Gastroesophageal sphincter (tissue), 4 donors: ENCODE measurements around the gene PHF2. TPM values are rescaled to one million over a fixed set of nuclear protein-coding genes. Genes with fewer than 3 reads are reported as not detected.

Experiments used
- ATAC-seq: fragments of 150-250 bp; one replicate; pipeline ENCODE4 v1.9.1; 2016; ENCODE audit warnings: mild to moderate bottlenecking, moderate library complexity
- H3K27ac ChIP-seq, 4 donors: fragments of 200-600 bp; sonication (generic) in 3 of 4; 1 replicate in 3 of 4; 2 replicates in 1 of 4; pipeline ENCODE4 v1.5.1; 2016 to 2019
- H3K27me3 ChIP-seq: fragments of 200-600 bp; sonication (generic); one replicate; pipeline ENCODE4 v1.5.1; 2019
- H3K36me3 ChIP-seq, 2 donors: fragments of 200-600 bp; sonication (generic); one replicate each; pipeline ENCODE4 v1.5.1; 2019; ENCODE audit warnings: control low read depth in 1 of 2
- H3K4me1 ChIP-seq, 3 donors: fragments of 200-600 bp; sonication (generic); 1 replicate in 2 of 3; 2 replicates in 1 of 3; pipeline ENCODE4 v1.5.1; 2016 to 2019; ENCODE audit warnings: control low read depth in 2 of 3
- H3K4me3 ChIP-seq, 2 donors: fragments of 200-600 bp; sonication (generic); one replicate each; pipeline ENCODE4 v1.5.1; 2019; ENCODE audit warnings: mild to moderate bottlenecking in 1 of 2, moderate library complexity in 1 of 2
- H3K9me3 ChIP-seq, 3 donors: fragments of 200-600 bp; sonication (generic); one replicate each; pipeline ENCODE4 v1.5.1; 2017 to 2019; ENCODE audit warnings: control low read depth in 2 of 3
- CTCF ChIP-seq, 4 experiments: fragments of 200-600 bp in 2 of 4; fragments of 450-650 bp in 2 of 4; sonication (generic) in 1 of 4; IDR thresholded peaks; one replicate each; pipeline ENCODE4 v1.5.1; 2017 to 2019; ENCODE audit warnings: antibody characterized with exemption in 4 of 4, mild to moderate bottlenecking in 2 of 4, moderate library complexity in 2 of 4
- EP300 ChIP-seq: sonication (generic); formaldehyde crosslinking; IDR thresholded peaks from one replicate; pipeline ENCODE4 v1.6.1; 2017; ENCODE audit warnings: antibody characterized with exemption, mild to moderate bottlenecking
- POLR2A ChIP-seq, 2 donors: fragments of 450-650 bp; IDR thresholded peaks; one replicate each; pipeline ENCODE4 v1.6.1; 2017; ENCODE audit warnings: antibody characterized with exemption in 2 of 2, mild to moderate bottlenecking in 2 of 2, moderate library complexity in 1 of 2
- POLR2AphosphoS5 ChIP-seq: sonication (generic); formaldehyde crosslinking; IDR thresholded peaks from one replicate; pipeline ENCODE4 v1.6.1; 2017; ENCODE audit warnings: antibody characterized with exemption
- WGBS, 2 donors: methylation state at CpG; one replicate each; pipeline ENCODE4 v1.1.5; 2018; ENCODE audit warnings: low coverage in 1 of 2; 5-methylcytosine and 5-hydroxymethylcytosine counted together
- total RNA-seq, 4 donors: library from RNA; depleted of rRNA; stranded (reverse); fragments of >200 nt; gene quantifications; one replicate each; pipeline ENCODE4 v1.1.0, GENCODE V29; 2016

PHF2 gene
- total RNA-seq, 4 donors from 2014 or later, result 37.2 to 51.2 (median 39.2) TPM

GRCh38 chr9:93585695-93586094, 9.3 kb downstream of the PHF2 start:
- H3K4me1 ChIP-seq, result peaks cover 0 to 74% (median 22%) of the 10 kb centered on the region in 3 donors
- WGBS, 2 donors, result 100% methylated on average over 1 of the region's 4 CpGs; no CpG with 5 or more reads in 1 of the 2 donors
- no peaks in the 10 kb centered on the region for H3K9me3 ChIP-seq
- H3K36me3 ChIP-seq, result no peaks in the 10 kb centered on the region
- H3K27ac ChIP-seq, result no peak overlapping the region
- no peak for ATAC-seq
- TF ChIP-seq POLR2A (IDR thresholded peaks at IDR 0.05) (no peak), POLR2AphosphoS5 (no peak), CTCF (IDR thresholded peaks at IDR 0.05) (no peak), EP300 (no peak)
- H3K27me3 ChIP-seq, result no peaks in the 10 kb centered on the region
- H3K4me3 ChIP-seq, result no peak overlapping the region

GRCh38 chr9:93586290-93587057, 10.1 kb downstream of the PHF2 start:
- ATAC-seq, result no peak
- no peak overlapping the region for H3K27ac ChIP-seq
- no peaks in the 10 kb centered on the region for H3K27me3 ChIP-seq
- TF ChIP-seq POLR2A (IDR thresholded peaks at IDR 0.05), result no peak
- no peaks in the 10 kb centered on the region for H3K9me3 ChIP-seq
- H3K36me3 ChIP-seq, result no peaks in the 10 kb centered on the region
- H3K4me3 ChIP-seq, result no peak overlapping the region
- H3K4me1 ChIP-seq, result peaks cover 0 to 74% (median 20%) of the 10 kb centered on the region in 3 donors
- 90% methylated on average over 4 of the region's 13 CpGs; no CpG with 5 or more reads in 1 of the 2 donors for WGBS, 2 donors

GRCh38 chr9:93587284-93587650, 10.9 kb downstream of the PHF2 start:
- no peaks in the 10 kb centered on the region for H3K27me3 ChIP-seq
- peaks cover 0 to 74% (median 21%) of the 10 kb centered on the region in 3 donors for H3K4me1 ChIP-seq
- H3K9me3 ChIP-seq, result no peaks in the 10 kb centered on the region
- no peak for ATAC-seq
- no peak overlapping the region for H3K27ac ChIP-seq
- no peak for TF ChIP-seq EP300
- TF ChIP-seq CTCF (IDR thresholded peaks at IDR 0.05), result no peak
- TF ChIP-seq POLR2AphosphoS5, result no peak
- TF ChIP-seq POLR2A (IDR thresholded peaks at IDR 0.05), result no peak
- H3K36me3 ChIP-seq, result no peaks in the 10 kb centered on the region
- no peak overlapping the region for H3K4me3 ChIP-seq
- 75 to 88% methylated on average over 6 of the region's 7 CpGs for WGBS, 2 donors

- peaks cover 0 to 75% (median 24%) of the 10 kb centered on the region in 3 donors for H3K4me1 ChIP-seq
- WGBS, 2 donors, result 71 to 100% methylated on average over 1 to 4 of the region's 11 CpGs
- no peak overlapping the region for H3K27ac ChIP-seq
- peak; percentile 17 for ATAC-seq
- TF ChIP-seq POLR2A (IDR thresholded peaks at IDR 0.05), result no peak
- TF ChIP-seq EP300, result no peak
- TF ChIP-seq CTCF (IDR thresholded peaks at IDR 0.05), result no peak
- no peak for TF ChIP-seq POLR2AphosphoS5
- H3K36me3 ChIP-seq, result no peaks in the 10 kb centered on the region
- H3K4me3 ChIP-seq, result no peak overlapping the region
- H3K27me3 ChIP-seq, result no peaks in the 10 kb centered on the region
- no peaks in the 10 kb centered on the region for H3K9me3 ChIP-seq
These were observed 11.4 kb downstream of the PHF2 start for GRCh38 chr9:93587651-93588347.

GRCh38 chr9:93588641-93589609, 12.5 kb downstream of the PHF2 start:
- ATAC-seq, result no peak

More at GRCh38 chr9:93588641-93589609, 12.5 kb downstream of the PHF2 start:
- TF ChIP-seq POLR2A (IDR thresholded peaks at IDR 0.05), result no peak
- no peak for TF ChIP-seq EP300
- TF ChIP-seq CTCF (IDR thresholded peaks at IDR 0.05), result no peak
- no peak for TF ChIP-seq POLR2AphosphoS5
- peaks cover 0 to 86% (median 26%) of the 10 kb centered on the region in 3 donors for H3K4me1 ChIP-seq
- H3K9me3 ChIP-seq, result no peaks in the 10 kb centered on the region
- no peak overlapping the region for H3K4me3 ChIP-seq
- H3K27me3 ChIP-seq, result no peaks in the 10 kb centered on the region
- 33 to 72% methylated on average over 2 to 7 of the region's 12 CpGs for WGBS, 2 donors
- no peaks in the 10 kb centered on the region for H3K36me3 ChIP-seq
- no peak overlapping the region for H3K27ac ChIP-seq
